ENCODE data around the gene LY6G5C. TPM values are rescaled to one million over a fixed set of nuclear protein-coding genes. Genes with fewer than 3 reads are reported as not detected.

LY6G5C gene
- total RNA-seq, 2 donors from 2014 or later: not detected

DNA sequence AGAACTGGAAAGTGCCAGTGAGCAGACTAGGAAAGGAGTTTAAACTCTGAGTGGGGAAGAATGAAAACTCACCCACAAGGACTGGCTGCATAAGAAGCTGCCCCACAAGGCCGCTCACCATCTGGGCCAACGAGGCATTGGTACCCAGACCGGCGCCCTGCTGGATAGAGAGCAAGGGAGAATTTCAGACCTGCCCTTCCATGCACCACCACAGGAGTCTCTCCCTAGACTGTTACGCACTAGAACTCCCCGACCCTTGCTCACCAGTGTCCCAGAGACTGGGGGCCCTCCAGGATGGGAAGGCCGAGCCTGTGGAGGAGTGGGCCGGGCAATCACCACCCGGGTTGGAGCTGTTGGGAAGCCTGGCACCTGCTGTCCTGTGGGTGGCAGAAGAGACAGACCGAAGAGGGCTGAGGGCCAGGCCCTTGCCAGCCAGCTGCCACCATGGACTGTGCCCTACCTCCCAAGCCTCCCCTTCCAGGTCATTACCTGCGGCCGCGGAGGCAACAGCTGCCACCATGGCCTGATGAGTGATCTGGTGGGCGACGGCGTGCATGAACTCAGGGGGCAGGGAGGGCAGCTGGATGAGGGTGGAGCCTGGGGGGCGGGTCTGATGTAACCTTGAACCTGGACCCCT is 36.9 kb downstream of the LY6G5C start:
- Histone ChIP-seq H3K9me3 (no peaks in the 10 kb centered on the region), H3K36me3 (peaks cover 91% of the 10 kb centered on the region), H3K4me1 (ENCODE audit: control insufficient read depth in 1 of 2, low read depth in 2 of 2) (no peaks in the 10 kb centered on the region), H3K4me3 (no peak overlapping the region), H3K27ac (no peak overlapping the region), H3K27me3 (replicated peaks; ENCODE audit: insufficient read depth) (no peaks in the 10 kb centered on the region)
- DNase-seq (ENCODE audit: low spot score) (no peak), ATAC-seq (ENCODE audit: insufficient number of reproducible peaks, low FRiP score, low read depth) (no peak)
- TF ChIP-seq, protein P1, sequence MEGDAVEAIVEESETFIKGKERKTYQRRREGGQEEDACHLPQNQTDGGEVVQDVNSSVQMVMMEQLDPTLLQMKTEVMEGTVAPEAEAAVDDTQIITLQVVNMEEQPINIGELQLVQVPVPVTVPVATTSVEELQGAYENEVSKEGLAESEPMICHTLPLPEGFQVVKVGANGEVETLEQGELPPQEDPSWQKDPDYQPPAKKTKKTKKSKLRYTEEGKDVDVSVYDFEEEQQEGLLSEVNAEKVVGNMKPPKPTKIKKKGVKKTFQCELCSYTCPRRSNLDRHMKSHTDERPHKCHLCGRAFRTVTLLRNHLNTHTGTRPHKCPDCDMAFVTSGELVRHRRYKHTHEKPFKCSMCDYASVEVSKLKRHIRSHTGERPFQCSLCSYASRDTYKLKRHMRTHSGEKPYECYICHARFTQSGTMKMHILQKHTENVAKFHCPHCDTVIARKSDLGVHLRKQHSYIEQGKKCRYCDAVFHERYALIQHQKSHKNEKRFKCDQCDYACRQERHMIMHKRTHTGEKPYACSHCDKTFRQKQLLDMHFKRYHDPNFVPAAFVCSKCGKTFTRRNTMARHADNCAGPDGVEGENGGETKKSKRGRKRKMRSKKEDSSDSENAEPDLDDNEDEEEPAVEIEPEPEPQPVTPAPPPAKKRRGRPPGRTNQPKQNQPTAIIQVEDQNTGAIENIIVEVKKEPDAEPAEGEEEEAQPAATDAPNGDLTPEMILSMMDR (IDR thresholded peaks at IDR 0.05): no peak

DNA sequence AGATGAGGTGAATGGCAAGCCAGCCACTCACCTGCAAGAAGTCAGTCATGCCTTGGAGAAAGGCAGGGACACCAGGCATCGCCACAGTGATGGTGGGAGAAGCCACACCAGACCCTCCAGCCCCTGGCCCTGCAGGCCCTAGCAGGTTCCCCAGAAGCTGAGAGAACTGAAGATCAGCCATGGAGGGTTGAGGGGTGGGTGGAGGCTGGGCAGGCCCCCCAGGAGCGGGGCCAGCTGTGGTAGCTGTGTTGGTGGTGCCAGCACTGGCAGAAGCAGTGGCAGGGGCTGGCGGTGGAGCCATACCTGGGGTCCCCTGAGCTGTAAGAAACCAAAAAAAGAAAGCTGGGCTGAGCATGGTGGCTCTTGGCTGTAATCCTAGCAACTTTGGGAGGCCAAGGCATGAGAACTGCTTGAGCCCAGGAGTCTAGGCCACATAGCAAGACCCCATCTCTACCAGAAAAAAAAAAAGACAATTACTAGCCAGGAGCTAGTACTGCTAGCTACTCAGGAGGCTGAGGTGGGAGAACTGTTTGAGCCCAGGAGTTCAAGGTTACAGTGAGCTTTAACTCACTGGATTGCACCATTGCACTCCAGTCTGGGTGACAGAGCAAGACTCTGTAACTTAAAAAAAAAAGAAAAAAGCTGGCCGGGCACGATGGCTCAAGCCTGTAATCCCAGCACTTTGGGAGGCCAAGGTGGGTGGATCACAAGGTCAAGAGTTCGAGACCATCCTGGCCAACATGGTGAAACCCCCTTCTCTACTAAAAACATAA is 37.9 kb downstream of the LY6G5C start:
- Histone ChIP-seq H3K4me3 (no peak overlapping the region), H3K27me3 (replicated peaks; ENCODE audit: insufficient read depth) (no peaks in the 10 kb centered on the region), H3K4me1 (ENCODE audit: control insufficient read depth in 1 of 2, low read depth in 2 of 2) (no peaks in the 10 kb centered on the region), H3K27ac (no peak overlapping the region), H3K9me3 (no peaks in the 10 kb centered on the region), H3K36me3 (peaks cover 86% of the 10 kb centered on the region)
- no peak for DNase-seq (ENCODE audit: low spot score)
- no peak for ATAC-seq (ENCODE audit: insufficient number of reproducible peaks, low FRiP score, low read depth)
- TF ChIP-seq, protein P1 (IDR thresholded peaks at IDR 0.05): no peak

DNA sequence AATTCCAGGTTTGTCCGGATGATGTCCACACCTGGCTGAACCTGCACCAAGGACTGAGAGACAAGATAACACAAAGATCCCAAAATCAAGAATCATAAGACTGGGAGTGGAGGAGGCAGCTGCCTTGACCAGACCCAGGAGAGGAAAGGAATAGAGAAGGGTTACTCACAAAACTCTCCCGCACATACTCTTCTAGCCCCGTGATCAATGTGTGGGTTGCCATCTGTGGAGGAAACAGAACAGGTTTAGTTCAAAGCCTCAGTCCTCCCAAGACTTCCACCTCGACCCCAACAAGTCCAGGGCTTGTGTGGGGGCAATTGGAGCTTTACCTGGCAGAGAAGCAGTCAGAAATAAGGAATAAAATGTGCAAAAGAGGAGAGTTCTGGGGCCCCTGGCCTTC is 39.5 kb downstream of the LY6G5C start:
- ATAC-seq (ENCODE audit: insufficient number of reproducible peaks, low FRiP score, low read depth): no peak
- no peaks in the 10 kb centered on the region for H3K9me3 ChIP-seq
- TF ChIP-seq, protein P1 (IDR thresholded peaks at IDR 0.05): no peak
- peaks cover 85% of the 10 kb centered on the region for H3K36me3 ChIP-seq
- H3K27me3 ChIP-seq (replicated peaks; ENCODE audit: insufficient read depth): no peaks in the 10 kb centered on the region
- DNase-seq (ENCODE audit: low spot score): no peak
- no peak overlapping the region for H3K4me3 ChIP-seq
- no peaks in the 10 kb centered on the region for H3K4me1 ChIP-seq (ENCODE audit: control insufficient read depth in 1 of 2, low read depth in 2 of 2)
- H3K27ac ChIP-seq: no peak overlapping the region

DNA sequence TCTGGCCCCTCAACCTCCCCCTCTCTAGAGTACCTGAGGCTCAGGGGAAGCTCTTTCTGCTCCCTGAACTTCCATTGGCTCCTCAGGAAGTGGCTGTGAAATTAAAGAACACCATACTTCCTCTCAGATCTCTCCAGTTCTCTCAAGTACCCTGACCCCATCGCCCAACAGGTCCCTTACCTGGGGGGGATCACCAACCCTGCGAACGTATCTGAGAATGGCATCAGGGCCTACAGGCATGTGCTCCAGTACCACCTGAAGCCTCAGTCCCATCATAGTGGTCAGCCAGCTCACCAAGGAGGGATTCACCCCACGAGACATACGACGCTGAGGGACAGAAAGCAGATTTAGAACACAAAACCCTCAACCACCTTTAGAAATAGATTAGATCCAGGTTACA is 40.3 kb downstream of the LY6G5C start:
- Histone ChIP-seq H3K4me3 (no peak overlapping the region), H3K9me3 (no peaks in the 10 kb centered on the region), H3K27ac (no peak overlapping the region), H3K4me1 (ENCODE audit: control insufficient read depth in 1 of 2, low read depth in 2 of 2) (no peaks in the 10 kb centered on the region), H3K27me3 (replicated peaks; ENCODE audit: insufficient read depth) (no peaks in the 10 kb centered on the region), H3K36me3 (peaks cover 85% of the 10 kb centered on the region)
- TF ChIP-seq, protein P1 (IDR thresholded peaks at IDR 0.05): no peak
- ATAC-seq (ENCODE audit: insufficient number of reproducible peaks, low FRiP score, low read depth): no peak
- DNase-seq (ENCODE audit: low spot score): no peak

DNA sequence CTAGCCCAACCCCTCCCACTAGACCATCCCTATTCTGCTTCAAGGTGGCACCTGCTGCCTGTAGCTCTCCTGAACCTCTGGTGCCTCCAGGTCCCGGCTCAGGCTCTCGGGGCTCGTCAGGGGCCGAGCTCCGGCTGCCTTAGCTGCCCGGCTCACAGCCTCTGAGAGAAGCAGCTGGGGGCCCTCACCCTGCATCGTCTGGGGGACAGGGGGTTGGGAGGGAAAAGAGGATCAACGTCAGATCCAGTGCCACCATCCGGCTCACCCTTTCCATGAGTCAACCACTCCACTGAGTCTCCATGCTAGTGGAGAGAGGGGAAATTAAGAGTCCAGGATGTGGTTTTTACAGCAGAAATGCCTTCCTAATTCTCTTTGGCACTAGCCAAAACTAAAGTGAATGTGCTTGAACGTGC is 41.4 kb downstream of the LY6G5C start:
- H3K27me3 ChIP-seq (replicated peaks; ENCODE audit: insufficient read depth): no peaks in the 10 kb centered on the region
- no peaks in the 10 kb centered on the region for H3K4me1 ChIP-seq (ENCODE audit: control insufficient read depth in 1 of 2, low read depth in 2 of 2)
- H3K36me3 ChIP-seq: peaks cover 85% of the 10 kb centered on the region
- no peak overlapping the region for H3K27ac ChIP-seq
- no peaks in the 10 kb centered on the region for H3K9me3 ChIP-seq
- no peak overlapping the region for H3K4me3 ChIP-seq
- DNase-seq (ENCODE audit: low spot score): no peak
- TF ChIP-seq, protein P1 (IDR thresholded peaks at IDR 0.05): no peak
- ATAC-seq (ENCODE audit: insufficient number of reproducible peaks, low FRiP score, low read depth): no peak

Data from thoracic aorta (tissue), 2 donors.